ENCODE measurements around the gene FOXL2.

GRCh38 chr3:138899351-138899991 is 47.5 kb downstream of the FOXL2 start:
- TF ChIP-seq GATA2 (IDR thresholded peaks at IDR 0.05; ENCODE audit: low read depth, low read length) (no peak), GATA3 (IDR thresholded peaks at IDR 0.05; ENCODE audit: low read depth, low read length) (no peak)
